Loucy (cell line): ENCODE measurements around the gene TIGD3.

ENCODE experiments used
- CTCF ChIP-seq: fragments of 200-600 bp; sonication (generic); conservative IDR thresholded peaks from 2 replicates; pipeline ENCODE4 v1.5.1; 2014; ENCODE audit warnings: mild to moderate bottlenecking, antibody characterized with exemption, low read length
- EZH2phosphoT487 ChIP-seq: fragments of 200-600 bp; IDR thresholded peaks from 2 replicates; pipeline ENCODE4 v1.6.1; 2018; ENCODE audit warnings: antibody characterized with exemption, mild to moderate bottlenecking, moderate library complexity, borderline replicate concordance

- TF ChIP-seq CTCF, result peak; percentile 55
- TF ChIP-seq EZH2phosphoT487, result no peak
Measured at GRCh38 chr11:65352783-65353182, 1.8 kb upstream of the TIGD3 start.
